Neural crest cell (in vitro differentiated cells): ENCODE results near the gene NKAIN2. TPM values are rescaled to one million over a fixed set of nuclear protein-coding genes. Genes with fewer than 3 reads are reported as not detected.

ENCODE experiments used
- DNase-seq: peaks from one replicate; pipeline ENCODE4 v3.0.0; 2021; ENCODE audit warnings: low read depth, mixed read lengths, low spot score
- H3K27ac Mint-ChIP-seq: one replicate; pipeline ENCODE4 v1.8.0; 2021; ENCODE audit warnings: mild to moderate bottlenecking, mixed read lengths; ENCODE audit not compliant: unreplicated experiment
- H3K27me3 Mint-ChIP-seq: 2 replicates; pipeline ENCODE4 v1.8.0; 2021; ENCODE audit warnings: low read depth, mild to moderate bottlenecking, mixed read lengths
- H3K36me3 Mint-ChIP-seq: 2 replicates; pipeline ENCODE4 v1.8.0; 2021; ENCODE audit warnings: low read depth, mild to moderate bottlenecking, mixed read lengths
- H3K4me1 Mint-ChIP-seq: 2 replicates; pipeline ENCODE4 v1.8.0; 2021; ENCODE audit warnings: mixed read lengths
- H3K4me3 Mint-ChIP-seq: one replicate; pipeline ENCODE4 v1.8.0; 2021; ENCODE audit warnings: mild to moderate bottlenecking, mixed read lengths
- H3K9me3 Mint-ChIP-seq: 2 replicates; pipeline ENCODE4 v1.8.0; 2021; ENCODE audit warnings: mixed read lengths
- long read RNA-seq: library from polyadenylated mRNA; unstranded; transcript quantifications from one replicate; pipeline ENCODE4 v2.0.0, GENCODE V29; 2020
- total RNA-seq: library from RNA; stranded (reverse); gene quantifications from 2 replicates; pipeline ENCODE4 v1.2.1, GENCODE V29; 2021
- TF ChIP-seq, protein P1 (sequence below): fragments of 200-600 bp; sonication (generic); conservative IDR thresholded peaks from 2 replicates; pipeline ENCODE4 v1.5.0; 2021; ENCODE audit warnings: antibody characterized with exemption, mild to moderate bottlenecking

NKAIN2 gene
- 0.36 and 1.1 TPM in 2 replicates for total RNA-seq
- long read RNA-seq, partial matches to known transcripts: 1 of 1 reads
- long read RNA-seq, other reads (novel, unspliced or antisense): 0 of 1 reads

- Mint-ChIP-seq H3K4me1 (peaks cover 4% of the 10 kb centered on the region), H3K9me3 (no peaks in the 10 kb centered on the region), H3K27ac (no peak within 1 kb of the TSS), H3K36me3 (no peaks in the 10 kb centered on the region), H3K4me3 (peak within 1 kb of the TSS; percentile 92), H3K27me3 (peaks cover 71% of the 10 kb centered on the region)
- TF ChIP-seq, protein P1, sequence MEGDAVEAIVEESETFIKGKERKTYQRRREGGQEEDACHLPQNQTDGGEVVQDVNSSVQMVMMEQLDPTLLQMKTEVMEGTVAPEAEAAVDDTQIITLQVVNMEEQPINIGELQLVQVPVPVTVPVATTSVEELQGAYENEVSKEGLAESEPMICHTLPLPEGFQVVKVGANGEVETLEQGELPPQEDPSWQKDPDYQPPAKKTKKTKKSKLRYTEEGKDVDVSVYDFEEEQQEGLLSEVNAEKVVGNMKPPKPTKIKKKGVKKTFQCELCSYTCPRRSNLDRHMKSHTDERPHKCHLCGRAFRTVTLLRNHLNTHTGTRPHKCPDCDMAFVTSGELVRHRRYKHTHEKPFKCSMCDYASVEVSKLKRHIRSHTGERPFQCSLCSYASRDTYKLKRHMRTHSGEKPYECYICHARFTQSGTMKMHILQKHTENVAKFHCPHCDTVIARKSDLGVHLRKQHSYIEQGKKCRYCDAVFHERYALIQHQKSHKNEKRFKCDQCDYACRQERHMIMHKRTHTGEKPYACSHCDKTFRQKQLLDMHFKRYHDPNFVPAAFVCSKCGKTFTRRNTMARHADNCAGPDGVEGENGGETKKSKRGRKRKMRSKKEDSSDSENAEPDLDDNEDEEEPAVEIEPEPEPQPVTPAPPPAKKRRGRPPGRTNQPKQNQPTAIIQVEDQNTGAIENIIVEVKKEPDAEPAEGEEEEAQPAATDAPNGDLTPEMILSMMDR: no peak
- DNase-seq: no peak
These were observed at the start of gene NKAIN2 for GRCh38 chr6:123803504-123804013. Gene NKAIN2 (plus strand): TSS chr6:123803865.

DNA sequence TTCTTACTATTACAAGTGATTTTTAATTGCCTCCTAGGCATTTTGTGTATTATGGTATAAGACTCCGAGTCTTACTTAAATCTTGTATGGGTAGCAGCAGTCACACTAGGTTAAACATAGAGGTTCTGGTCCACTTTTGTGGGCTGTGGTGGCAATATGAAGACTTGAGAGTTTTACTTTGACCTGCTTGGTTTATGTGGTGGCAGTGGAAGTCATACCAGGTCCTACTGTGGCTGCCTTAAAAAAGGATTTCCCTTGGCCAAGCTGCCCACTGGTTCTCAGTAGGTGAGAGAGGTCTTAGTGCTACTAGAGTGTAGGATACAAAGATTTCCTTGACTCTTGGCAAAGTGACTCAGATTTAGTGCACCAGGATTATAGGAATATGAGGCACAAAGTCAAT, 44.2 kb upstream of the NKAIN2 start:
- no peaks in the 10 kb centered on the region for H3K27me3 Mint-ChIP-seq
- TF ChIP-seq, protein P1: no peak
- H3K27ac Mint-ChIP-seq: no peak overlapping the region
- peaks cover 9% of the 10 kb centered on the region for H3K9me3 Mint-ChIP-seq
- no peak for DNase-seq
- no peaks in the 10 kb centered on the region for H3K36me3 Mint-ChIP-seq
- H3K4me1 Mint-ChIP-seq: no peaks in the 10 kb centered on the region
- no peak overlapping the region for H3K4me3 Mint-ChIP-seq

GRCh38 chr6:123763904-123764303, 39.8 kb upstream of the NKAIN2 start:
- Mint-ChIP-seq H3K9me3 (peaks cover 4% of the 10 kb centered on the region), H3K4me3 (no peak overlapping the region), H3K27ac (no peak overlapping the region)

GRCh38 chr6:123764722-123765121, 38.9 kb upstream of the NKAIN2 start:
- TF ChIP-seq, protein P1: no peak
- Mint-ChIP-seq H3K4me1 (no peaks in the 10 kb centered on the region), H3K27me3 (no peaks in the 10 kb centered on the region), H3K4me3 (no peak overlapping the region), H3K36me3 (no peaks in the 10 kb centered on the region), H3K9me3 (peaks cover 4% of the 10 kb centered on the region), H3K27ac (no peak overlapping the region)
- DNase-seq: no peak

More at GRCh38 chr6:123763904-123764303, 39.8 kb upstream of the NKAIN2 start:
- Mint-ChIP-seq H3K36me3 (no peaks in the 10 kb centered on the region), H3K27me3 (no peaks in the 10 kb centered on the region), H3K4me1 (no peaks in the 10 kb centered on the region)
- TF ChIP-seq, protein P1: no peak
- DNase-seq: no peak

GRCh38 chr6:123768921-123769320, 34.7 kb upstream of the NKAIN2 start:
- Mint-ChIP-seq H3K27me3 (no peaks in the 10 kb centered on the region), H3K4me1 (no peaks in the 10 kb centered on the region), H3K27ac (no peak overlapping the region), H3K4me3 (no peak overlapping the region), H3K9me3 (no peaks in the 10 kb centered on the region), H3K36me3 (no peaks in the 10 kb centered on the region)
- no peak for DNase-seq
- TF ChIP-seq, protein P1: no peak
